Keratinocyte (primary cell): ENCODE data around the gene CYB561.

Source experiments
- CTCF ChIP-seq, 3 experiments: IDR thresholded peaks in 1 of 3; conservative IDR thresholded peaks in 1 of 3; optimal IDR thresholded peaks in 1 of 3; 2 replicates in 2 of 3; 3 replicates in 1 of 3; pipeline versions ENCODE3 to v1.5.1; 2011; ENCODE audit warnings: low read length in 3 of 3, mild to moderate bottlenecking in 3 of 3, moderate library complexity in 2 of 3, control low read depth in 1 of 3, inconsistent platforms in 1 of 3; ENCODE audit not compliant: insufficient read depth in 2 of 3; ENCODE audit errors: extremely low read depth in 1 of 3
- EZH2 ChIP-seq: IDR thresholded peaks from one replicate; pipeline ENCODE4 v1.6.1; 2012; ENCODE audit warnings: inconsistent platforms, mild to moderate bottlenecking, low read length, moderate library complexity

DNA sequence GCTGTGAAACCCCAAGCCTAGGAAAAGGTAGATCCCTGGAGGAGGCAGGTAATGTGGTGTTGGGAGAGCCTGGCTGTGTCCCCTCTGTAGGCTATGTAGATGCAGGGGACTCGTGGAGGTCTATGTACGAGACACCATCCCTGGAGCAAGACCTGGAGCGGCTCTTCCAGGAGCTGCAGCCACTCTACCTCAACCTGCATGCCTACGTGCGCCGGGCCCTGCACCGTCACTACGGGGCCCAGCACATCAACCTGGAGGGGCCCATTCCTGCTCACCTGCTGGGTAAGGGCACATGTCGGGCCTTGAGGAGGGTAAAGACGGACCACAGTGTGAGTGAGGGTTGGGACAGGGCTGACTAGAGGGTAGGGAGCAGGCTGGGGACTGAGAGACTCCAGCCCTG is 42.7 kb upstream of the CYB561 start:
- no peak for TF ChIP-seq CTCF (optimal IDR thresholded peaks at IDR 0.05 in 1 of 3, IDR thresholded peaks at IDR 0.05 in 1 of 3, conservative IDR thresholded peaks at IDR 0.05 in 1 of 3; ENCODE audit: extremely low read depth in 1 of 3, insufficient read depth in 2 of 3, low read length in 3 of 3)
- TF ChIP-seq EZH2: no peak
